Adrenal gland (tissue), 5 donors: ENCODE data around the gene DZIP1L.

Source experiments
- CTCF ChIP-seq, 6 experiments: fragments of 450-650 bp in 4 of 6; fragments of 200-600 bp in 2 of 6; sonication (generic) in 1 of 6; IDR thresholded peaks; 1 replicate in 5 of 6; 2 replicates in 1 of 6; pipeline versions ENCODE4 v1.5.1 to v1.8.0; 2016 to 2021; ENCODE audit warnings: antibody characterized with exemption in 6 of 6, mild to moderate bottlenecking in 2 of 6, moderate library complexity in 1 of 6
- POLR2A ChIP-seq, 2 donors: fragments of 450-650 bp; IDR thresholded peaks; one replicate each; pipeline ENCODE4 v1.6.1; 2017; ENCODE audit warnings: antibody characterized with exemption in 2 of 2, mild to moderate bottlenecking in 2 of 2, moderate library complexity in 1 of 2
- donor health status: DM: no; HTN: no; CAD: no.

GRCh38 chr3:138105598-138105997 is 9.8 kb downstream of the DZIP1L start:
- TF ChIP-seq CTCF (IDR thresholded peaks at IDR 0.05): no peak
- no peak for TF ChIP-seq POLR2A (IDR thresholded peaks at IDR 0.05)
